D721Med (cell line): ENCODE results near the gene PAX5.

Source experiments
- DNase-seq: peaks from one replicate; pipeline ENCODE4 v3.0.0; 2011; ENCODE audit warnings: low spot score; ENCODE audit not compliant: insufficient read length
- FAIRE-seq: peaks from 2 replicates; lab custom pipeline; 2011; peaks lifted over from hg19 to GRCh38; lab: Jason Lieb, UNC
- TF ChIP-seq, protein P1 (sequence below): IDR thresholded peaks from 2 replicates; pipeline ENCODE4 v1.5.1; 2012; ENCODE audit warnings: mild to moderate bottlenecking, control low read depth; ENCODE audit not compliant: insufficient read depth; ENCODE audit errors: missing control alignments

Gene PAX5

DNA sequence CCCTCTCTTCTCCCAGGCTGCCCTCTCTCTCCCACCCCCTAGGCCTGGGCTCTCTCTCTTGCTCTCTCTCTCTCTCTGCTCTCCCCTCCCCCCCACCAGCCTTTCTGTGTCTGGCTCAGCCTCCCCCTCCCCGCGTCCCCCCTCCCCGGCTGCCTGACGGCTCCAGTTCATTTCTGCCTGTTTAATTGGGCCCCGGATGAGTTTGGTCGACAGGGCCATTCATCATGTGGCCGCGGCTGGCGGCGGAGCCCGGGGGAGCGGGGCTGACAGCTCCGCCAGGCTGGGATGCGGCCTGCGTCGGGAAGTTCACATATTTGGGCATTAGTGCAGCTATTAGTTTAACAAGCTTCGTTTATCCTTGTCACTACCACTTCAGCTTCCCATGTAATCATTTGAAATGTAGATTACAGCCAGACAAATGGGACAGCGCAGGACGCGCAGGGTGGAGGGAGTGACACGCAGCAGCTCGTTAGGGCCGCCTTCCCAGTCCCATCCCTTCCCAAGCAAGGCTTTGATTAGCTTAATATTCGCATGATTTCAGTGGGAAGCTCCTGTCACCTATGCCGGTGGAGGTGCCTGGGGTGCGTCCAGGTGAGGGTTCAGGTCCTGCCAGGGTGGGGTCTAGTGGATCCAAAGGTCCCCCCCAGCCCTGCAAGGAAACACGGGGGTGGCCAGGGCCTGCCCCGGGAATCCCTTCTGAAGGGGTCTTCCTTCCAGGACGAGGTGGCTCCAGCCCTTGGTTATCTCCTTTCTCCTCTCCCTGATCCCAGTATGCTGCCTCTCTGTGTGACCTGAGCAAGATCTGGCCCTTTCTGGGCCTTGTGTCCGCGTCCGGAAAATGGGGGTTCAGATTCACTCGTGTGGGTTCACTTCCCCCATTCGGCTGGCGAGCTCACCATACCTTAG lies 214.8 kb downstream of the PAX5 start:
- FAIRE-seq: no peak
- TF ChIP-seq, protein P1, sequence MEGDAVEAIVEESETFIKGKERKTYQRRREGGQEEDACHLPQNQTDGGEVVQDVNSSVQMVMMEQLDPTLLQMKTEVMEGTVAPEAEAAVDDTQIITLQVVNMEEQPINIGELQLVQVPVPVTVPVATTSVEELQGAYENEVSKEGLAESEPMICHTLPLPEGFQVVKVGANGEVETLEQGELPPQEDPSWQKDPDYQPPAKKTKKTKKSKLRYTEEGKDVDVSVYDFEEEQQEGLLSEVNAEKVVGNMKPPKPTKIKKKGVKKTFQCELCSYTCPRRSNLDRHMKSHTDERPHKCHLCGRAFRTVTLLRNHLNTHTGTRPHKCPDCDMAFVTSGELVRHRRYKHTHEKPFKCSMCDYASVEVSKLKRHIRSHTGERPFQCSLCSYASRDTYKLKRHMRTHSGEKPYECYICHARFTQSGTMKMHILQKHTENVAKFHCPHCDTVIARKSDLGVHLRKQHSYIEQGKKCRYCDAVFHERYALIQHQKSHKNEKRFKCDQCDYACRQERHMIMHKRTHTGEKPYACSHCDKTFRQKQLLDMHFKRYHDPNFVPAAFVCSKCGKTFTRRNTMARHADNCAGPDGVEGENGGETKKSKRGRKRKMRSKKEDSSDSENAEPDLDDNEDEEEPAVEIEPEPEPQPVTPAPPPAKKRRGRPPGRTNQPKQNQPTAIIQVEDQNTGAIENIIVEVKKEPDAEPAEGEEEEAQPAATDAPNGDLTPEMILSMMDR: no peak
- DNase-seq: no peak

DNA sequence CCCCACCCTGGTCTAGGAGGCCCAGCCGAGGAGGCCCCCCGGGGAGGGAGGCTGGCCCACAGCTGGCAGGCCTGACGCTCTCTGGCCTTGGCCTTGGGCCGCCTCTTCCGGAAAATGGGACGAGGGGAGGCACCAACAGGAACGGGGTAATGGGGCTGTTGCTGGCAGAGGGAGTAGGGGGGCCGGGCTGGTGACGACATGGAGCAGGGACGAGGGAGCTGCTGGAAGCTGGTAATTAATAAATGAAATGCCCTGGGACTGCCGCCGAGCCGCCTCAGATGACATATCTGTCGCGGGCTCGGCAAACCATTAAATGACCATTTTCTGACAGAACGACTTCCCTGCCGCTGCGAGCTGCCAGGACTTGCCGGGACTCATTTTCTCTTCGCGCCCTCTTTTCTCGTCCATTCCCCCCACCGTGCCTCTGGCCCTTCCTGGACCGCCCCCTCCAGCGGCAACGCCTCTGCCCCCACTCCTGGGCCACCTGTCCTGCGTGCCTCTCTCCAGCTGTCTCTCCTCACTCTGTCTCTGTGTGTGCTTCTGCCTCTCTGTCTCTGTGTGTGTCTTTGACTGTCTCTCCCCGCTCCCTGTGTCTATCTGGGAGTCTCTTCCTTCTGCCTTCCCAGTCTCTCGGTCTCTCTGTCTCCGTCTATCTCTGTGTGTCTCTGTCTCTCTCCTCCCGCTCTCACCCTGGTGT lies 215.7 kb downstream of the PAX5 start:
- TF ChIP-seq, protein P1: no peak
- no peak for DNase-seq
- FAIRE-seq: no peak

DNA sequence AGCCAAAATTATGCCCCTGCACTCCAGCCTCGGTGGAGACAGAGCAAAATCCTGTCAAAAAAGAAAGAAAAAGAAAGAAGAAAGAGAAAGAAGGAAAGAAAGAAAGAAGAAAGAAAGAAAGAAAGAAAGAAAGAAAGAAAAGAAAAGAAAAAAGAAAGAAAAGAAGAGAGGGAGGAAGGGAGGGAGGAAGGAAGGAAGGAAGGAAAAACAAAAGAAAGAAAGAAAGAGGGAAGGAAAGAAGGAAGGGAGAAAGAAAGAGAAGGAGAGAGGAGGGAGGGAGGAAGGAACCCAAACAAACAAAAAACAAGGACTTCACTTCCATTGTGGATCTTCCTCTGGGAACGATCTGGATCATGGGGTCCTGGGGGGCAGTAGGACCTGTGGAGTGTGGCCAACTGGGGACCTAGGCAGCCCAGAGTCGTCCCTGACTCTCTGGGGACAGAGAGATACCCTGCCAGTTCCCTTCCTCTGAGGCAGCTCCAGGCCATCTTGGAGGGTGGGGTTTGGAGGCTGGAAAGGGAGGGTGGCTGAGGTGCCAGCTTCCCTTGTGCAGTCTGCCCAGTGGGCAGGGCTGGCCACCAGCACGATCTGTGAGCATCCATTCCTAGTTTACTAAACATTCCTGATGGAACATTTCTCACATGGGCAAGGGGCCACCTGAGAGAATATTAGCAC lies 216.8 kb downstream of the PAX5 start:
- TF ChIP-seq, protein P1: no peak
- DNase-seq (no peak), FAIRE-seq (no peak)

DNA sequence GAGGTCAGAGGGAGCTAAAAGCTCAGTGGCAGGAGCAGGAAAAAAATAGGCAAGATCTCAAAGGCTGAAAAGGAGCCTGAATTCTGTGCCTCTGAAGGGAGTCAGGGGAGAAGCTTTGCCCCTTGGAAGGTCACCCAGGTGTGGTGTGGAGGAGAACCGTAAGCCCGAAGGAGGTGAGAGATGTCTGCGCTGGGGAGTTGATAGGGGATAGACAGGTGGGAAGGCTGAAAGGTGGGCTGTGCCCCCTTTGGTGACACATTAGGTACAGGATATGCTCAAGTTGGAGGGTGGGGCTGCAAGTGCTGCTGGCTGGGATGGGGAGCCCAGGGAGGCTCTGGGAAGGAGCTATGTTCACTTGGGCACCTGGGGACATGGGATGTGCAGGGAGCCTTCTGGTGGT lies 217.7 kb downstream of the PAX5 start:
- TF ChIP-seq, protein P1: no peak
- DNase-seq (no peak), FAIRE-seq (no peak)

DNA sequence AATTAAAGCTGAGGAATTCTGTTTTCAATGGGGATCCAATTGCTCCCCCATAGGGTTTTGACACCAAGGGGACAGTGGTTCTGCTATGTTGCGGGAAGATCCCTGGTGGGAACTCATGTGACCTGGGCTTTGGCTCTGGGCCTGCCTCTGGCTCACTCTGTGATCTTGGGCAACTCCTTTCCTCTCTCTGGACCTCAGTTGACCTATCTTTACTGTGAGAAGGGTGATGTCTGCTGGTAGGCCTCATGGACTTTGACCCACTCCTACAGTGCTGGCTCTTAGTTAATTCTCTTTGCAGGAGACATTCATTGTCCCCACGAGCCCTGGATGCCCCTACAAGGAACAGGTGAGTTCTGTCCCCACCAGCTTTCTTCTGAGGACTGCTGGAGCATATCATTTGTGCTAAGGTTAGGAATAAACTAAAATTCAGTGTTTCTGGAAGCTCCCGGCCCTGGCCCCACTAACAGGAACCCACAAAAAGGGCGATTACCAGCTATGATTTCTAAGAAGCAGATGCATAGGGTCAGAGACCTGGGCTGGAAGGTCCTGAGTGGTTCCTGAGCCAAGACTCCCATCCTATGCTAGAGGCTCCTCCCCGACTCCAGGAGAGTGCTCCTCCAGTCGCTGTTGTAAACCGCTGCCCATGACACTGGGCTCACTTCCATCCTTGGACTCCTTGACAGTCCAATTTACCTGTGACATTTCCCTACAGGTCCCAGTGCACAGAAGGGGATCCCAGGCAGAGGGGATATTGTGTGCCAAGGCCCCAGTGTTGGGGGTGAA lies 218.3 kb downstream of the PAX5 start:
- FAIRE-seq: no peak
- TF ChIP-seq, protein P1: no peak
- DNase-seq: no peak

DNA sequence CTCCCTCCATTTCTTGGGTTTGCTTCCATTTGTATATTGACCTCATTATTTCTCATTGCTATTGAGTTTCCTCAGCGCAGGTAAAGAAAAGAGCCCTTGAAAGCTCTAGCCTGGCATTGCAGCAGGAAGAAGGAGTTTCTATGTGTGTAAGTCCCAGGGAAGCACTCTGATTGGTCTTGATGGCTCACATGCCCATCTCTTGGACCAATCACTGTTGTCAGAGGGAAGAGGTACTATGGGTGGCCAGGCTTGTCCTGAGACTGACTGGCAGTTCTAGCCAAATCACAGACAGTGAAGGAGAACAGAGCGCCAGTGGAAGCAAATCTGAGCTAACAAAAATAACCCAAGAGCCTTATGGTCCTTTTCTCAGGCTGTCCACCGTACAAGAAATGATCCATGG lies 219.0 kb downstream of the PAX5 start:
- no peak for DNase-seq
- FAIRE-seq: no peak
- TF ChIP-seq, protein P1: no peak
